HEK293 (cell line): Measurements from ENCODE around the gene DARS2.

Source experiments
- ATF2 ChIP-seq: fragments of 450-650 bp; formaldehyde crosslinking; IDR thresholded peaks from 2 replicates; pipeline ENCODE4 v1.5.1; 2016; ENCODE audit warnings: missing biosample characterization, missing genetic modification characterization, low read depth
- INSM2 ChIP-seq: fragments of 450-650 bp; formaldehyde crosslinking; IDR thresholded peaks from 2 replicates; pipeline ENCODE4 v1.5.1; 2016; ENCODE audit warnings: missing biosample characterization, missing genetic modification characterization
- MYNN ChIP-seq: fragments of 450-650 bp; formaldehyde crosslinking; IDR thresholded peaks from 2 replicates; pipeline ENCODE4 v1.5.1; 2016; ENCODE audit warnings: missing biosample characterization, missing genetic modification characterization, borderline replicate concordance
- PRDM1 ChIP-seq: fragments of 450-650 bp; formaldehyde crosslinking; IDR thresholded peaks from 2 replicates; pipeline ENCODE4; 2016; ENCODE audit warnings: missing biosample characterization, missing genetic modification characterization
- PRDM6 ChIP-seq: fragments of 450-650 bp; formaldehyde crosslinking; IDR thresholded peaks from 2 replicates; pipeline ENCODE4 v1.5.1; 2017; ENCODE audit warnings: missing biosample characterization, missing genetic modification characterization
- SP2 ChIP-seq: fragments of 450-650 bp; formaldehyde crosslinking; IDR thresholded peaks from 2 replicates; pipeline ENCODE4 v1.5.1; 2016; ENCODE audit warnings: missing biosample characterization, missing genetic modification characterization
- ZBTB21 ChIP-seq: fragments of 450-650 bp; formaldehyde crosslinking; IDR thresholded peaks from 2 replicates; pipeline ENCODE4 v1.5.1; 2017; ENCODE audit warnings: missing biosample characterization, missing genetic modification characterization
- ZFP69B ChIP-seq: fragments of 450-650 bp; formaldehyde crosslinking; IDR thresholded peaks from 2 replicates; pipeline ENCODE4 v1.5.1; 2016; ENCODE audit warnings: missing biosample characterization, missing genetic modification characterization
- ZNF146 ChIP-seq: fragments of 450-650 bp; formaldehyde crosslinking; IDR thresholded peaks from 2 replicates; pipeline ENCODE4 v1.5.1; 2016; ENCODE audit warnings: missing biosample characterization, missing genetic modification characterization
- ZNF16 ChIP-seq: fragments of 450-650 bp; formaldehyde crosslinking; IDR thresholded peaks from 2 replicates; pipeline ENCODE4 v1.5.1; 2016; ENCODE audit warnings: low read depth, missing biosample characterization, missing genetic modification characterization
- ZNF221 ChIP-seq: fragments of 450-650 bp; formaldehyde crosslinking; IDR thresholded peaks from 2 replicates; pipeline ENCODE4 v1.5.1; 2017; ENCODE audit warnings: missing biosample characterization, missing genetic modification characterization, borderline replicate concordance
- ZNF223 ChIP-seq: fragments of 450-650 bp; formaldehyde crosslinking; IDR thresholded peaks from 2 replicates; pipeline ENCODE4 v1.5.1; 2016; ENCODE audit warnings: missing biosample characterization, missing genetic modification characterization
- ZNF239 ChIP-seq: fragments of 450-650 bp; formaldehyde crosslinking; IDR thresholded peaks from 2 replicates; pipeline ENCODE4 v1.5.1; 2016; ENCODE audit warnings: missing biosample characterization, missing genetic modification characterization
- ZNF292 ChIP-seq: fragments of 450-650 bp; formaldehyde crosslinking; IDR thresholded peaks from 2 replicates; pipeline ENCODE4 v1.5.1; 2016; ENCODE audit warnings: low read depth, missing biosample characterization, missing genetic modification characterization, borderline replicate concordance
- ZNF311 ChIP-seq: fragments of 450-650 bp; formaldehyde crosslinking; IDR thresholded peaks from 2 replicates; pipeline ENCODE4 v1.5.1; 2017; ENCODE audit warnings: missing biosample characterization, missing genetic modification characterization, borderline replicate concordance
- ZNF335 ChIP-seq: fragments of 450-650 bp; formaldehyde crosslinking; conservative IDR thresholded peaks from 2 replicates; pipeline ENCODE4 v1.5.1; 2016; ENCODE audit warnings: missing biosample characterization, missing genetic modification characterization
- ZNF354C ChIP-seq: fragments of 450-650 bp; formaldehyde crosslinking; IDR thresholded peaks from 2 replicates; pipeline ENCODE4 v1.5.1; 2016; ENCODE audit warnings: missing biosample characterization, missing genetic modification characterization, low read depth, borderline replicate concordance
- ZNF416 ChIP-seq: fragments of 450-650 bp; formaldehyde crosslinking; IDR thresholded peaks from 2 replicates; pipeline ENCODE4 v1.5.1; 2016; ENCODE audit warnings: missing biosample characterization, missing genetic modification characterization
- ZNF510 ChIP-seq: fragments of 450-650 bp; formaldehyde crosslinking; IDR thresholded peaks from 2 replicates; pipeline ENCODE4 v1.5.1; 2018; ENCODE audit warnings: mild to moderate bottlenecking, missing genetic modification characterization, missing biosample characterization; ENCODE audit not compliant: insufficient replicate concordance
- ZNF529 ChIP-seq: fragments of 450-650 bp; formaldehyde crosslinking; IDR thresholded peaks from 2 replicates; pipeline ENCODE4 v1.5.1; 2017; ENCODE audit warnings: missing genetic modification characterization, missing biosample characterization; ENCODE audit not compliant: insufficient replicate concordance
- ZNF580 ChIP-seq: fragments of 450-650 bp; formaldehyde crosslinking; IDR thresholded peaks from 2 replicates; pipeline ENCODE4 v1.5.1; 2016; ENCODE audit warnings: missing biosample characterization, missing genetic modification characterization
- ZNF626 ChIP-seq: fragments of 450-650 bp; sonication (Bioruptor Pico); formaldehyde crosslinking; IDR thresholded peaks from 2 replicates; pipeline ENCODE4 v1.5.1; 2018; ENCODE audit warnings: missing biosample characterization, missing genetic modification characterization, inconsistent platforms
- ZNF792 ChIP-seq: fragments of 450-650 bp; formaldehyde crosslinking; IDR thresholded peaks from 2 replicates; pipeline ENCODE4 v1.5.1; 2016; ENCODE audit warnings: missing biosample characterization, missing genetic modification characterization
- ZNF837 ChIP-seq: fragments of 450-650 bp; formaldehyde crosslinking; IDR thresholded peaks from 2 replicates; pipeline ENCODE4 v1.5.1; 2016; ENCODE audit warnings: missing biosample characterization, missing genetic modification characterization
- ZSCAN16 ChIP-seq: fragments of 450-650 bp; formaldehyde crosslinking; IDR thresholded peaks from 2 replicates; pipeline ENCODE4 v1.5.1; 2016; ENCODE audit warnings: missing biosample characterization, missing genetic modification characterization
- ZSCAN30 ChIP-seq: fragments of 450-650 bp; IDR thresholded peaks from 2 replicates; pipeline ENCODE4 v1.5.1; 2018; ENCODE audit warnings: missing biosample characterization, mild to moderate bottlenecking, missing genetic modification characterization, moderate library complexity
- ZXDB ChIP-seq: fragments of 450-650 bp; formaldehyde crosslinking; IDR thresholded peaks from 2 replicates; pipeline ENCODE4 v1.5.1; 2016; ENCODE audit warnings: missing biosample characterization, missing genetic modification characterization
- TF ChIP-seq, protein P1 (sequence below): fragments of 450-650 bp; formaldehyde crosslinking; conservative IDR thresholded peaks from 2 replicates; pipeline ENCODE4 v1.5.1; 2016; ENCODE audit warnings: low read depth, missing biosample characterization, missing genetic modification characterization
- TF ChIP-seq, protein P2 (sequence below): fragments of 450-650 bp; formaldehyde crosslinking; IDR thresholded peaks from 2 replicates; pipeline ENCODE4 v1.5.1; 2016; ENCODE audit warnings: missing biosample characterization, missing genetic modification characterization

The DARS2 gene

DNA sequence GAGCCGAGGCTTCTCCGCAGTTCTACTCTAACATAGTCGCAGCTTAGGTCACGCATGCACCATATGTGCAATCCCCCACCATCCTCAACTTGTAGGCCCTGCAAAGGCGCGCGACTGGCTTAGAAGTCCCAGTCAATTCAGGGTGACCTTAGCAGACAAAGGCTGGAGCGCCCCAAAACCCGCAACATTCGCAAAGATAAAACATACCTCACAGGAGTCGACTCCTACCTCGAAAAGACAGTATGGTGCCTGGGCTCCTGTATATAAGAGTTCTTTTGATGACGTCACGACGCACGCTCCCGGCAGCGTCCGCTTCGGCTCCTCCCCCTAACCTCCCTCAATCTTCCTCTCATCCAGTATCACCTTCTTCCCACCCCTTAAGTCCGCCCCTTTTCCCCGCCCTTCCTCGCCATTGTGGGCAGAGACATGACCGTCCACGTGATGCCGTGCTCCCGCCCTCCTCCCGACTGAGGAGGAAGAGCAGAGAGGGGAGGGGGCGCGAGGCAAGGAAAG lies 43.3 kb downstream of the DARS2 start, which contains the start of gene GAS5 (continued):
- TF ChIP-seq ZNF580 (tag by site-specific recombination), result 0 out of 2 replicates have a peak, but pooled peaks have one; percentile 32
- 0 out of 2 replicates have a peak, but pooled peaks have one; percentile 14 for TF ChIP-seq INSM2
- TF ChIP-seq ZNF292 (tag by site-specific recombination), result no peak
- peak; percentile 95 for TF ChIP-seq SP2 (tag by site-specific recombination)
- TF ChIP-seq ZSCAN16 (tag by site-specific recombination), result peak; percentile 29; the same call in 1 of the 2 replicates
- no peak for TF ChIP-seq ZNF416 (tag by site-specific recombination)
- TF ChIP-seq ZBTB21, result peak; percentile 96
- peak; percentile 18; the same call in 1 of the 2 replicates for TF ChIP-seq ZFP69B
- TF ChIP-seq ATF2, result peak; percentile 100
- TF ChIP-seq ZNF510 (tag by site-specific recombination), result no peak
- TF ChIP-seq ZNF221 (tag by site-specific recombination), result no peak
- TF ChIP-seq ZNF335 (tag by site-specific recombination), result no peak
- TF ChIP-seq ZNF146 (tag by site-specific recombination), result no peak
- TF ChIP-seq ZNF529 (tag by site-specific recombination), result no peak
- TF ChIP-seq ZNF16 (tag by site-specific recombination), result no peak
- TF ChIP-seq, protein P1, sequence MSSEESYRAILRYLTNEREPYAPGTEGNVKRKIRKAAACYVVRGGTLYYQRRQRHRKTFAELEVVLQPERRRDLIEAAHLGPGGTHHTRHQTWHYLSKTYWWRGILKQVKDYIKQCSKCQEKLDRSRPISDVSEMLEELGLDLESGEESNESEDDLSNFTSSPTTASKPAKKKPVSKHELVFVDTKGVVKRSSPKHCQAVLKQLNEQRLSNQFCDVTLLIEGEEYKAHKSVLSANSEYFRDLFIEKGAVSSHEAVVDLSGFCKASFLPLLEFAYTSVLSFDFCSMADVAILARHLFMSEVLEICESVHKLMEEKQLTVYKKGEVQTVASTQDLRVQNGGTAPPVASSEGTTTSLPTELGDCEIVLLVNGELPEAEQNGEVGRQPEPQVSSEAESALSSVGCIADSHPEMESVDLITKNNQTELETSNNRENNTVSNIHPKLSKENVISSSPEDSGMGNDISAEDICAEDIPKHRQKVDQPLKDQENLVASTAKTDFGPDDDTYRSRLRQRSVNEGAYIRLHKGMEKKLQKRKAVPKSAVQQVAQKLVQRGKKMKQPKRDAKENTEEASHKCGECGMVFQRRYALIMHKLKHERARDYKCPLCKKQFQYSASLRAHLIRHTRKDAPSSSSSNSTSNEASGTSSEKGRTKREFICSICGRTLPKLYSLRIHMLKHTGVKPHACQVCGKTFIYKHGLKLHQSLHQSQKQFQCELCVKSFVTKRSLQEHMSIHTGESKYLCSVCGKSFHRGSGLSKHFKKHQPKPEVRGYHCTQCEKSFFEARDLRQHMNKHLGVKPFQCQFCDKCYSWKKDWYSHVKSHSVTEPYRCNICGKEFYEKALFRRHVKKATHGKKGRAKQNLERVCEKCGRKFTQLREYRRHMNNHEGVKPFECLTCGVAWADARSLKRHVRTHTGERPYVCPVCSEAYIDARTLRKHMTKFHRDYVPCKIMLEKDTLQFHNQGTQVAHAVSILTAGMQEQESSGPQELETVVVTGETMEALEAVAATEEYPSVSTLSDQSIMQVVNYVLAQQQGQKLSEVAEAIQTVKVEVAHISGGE, result no peak
- TF ChIP-seq ZNF239, result 0 out of 2 replicates have a peak, but pooled peaks have one; percentile 30
- TF ChIP-seq ZNF311 (tag by site-specific recombination), result no peak
- peak; percentile 56 for TF ChIP-seq ZXDB
- TF ChIP-seq, protein P2, sequence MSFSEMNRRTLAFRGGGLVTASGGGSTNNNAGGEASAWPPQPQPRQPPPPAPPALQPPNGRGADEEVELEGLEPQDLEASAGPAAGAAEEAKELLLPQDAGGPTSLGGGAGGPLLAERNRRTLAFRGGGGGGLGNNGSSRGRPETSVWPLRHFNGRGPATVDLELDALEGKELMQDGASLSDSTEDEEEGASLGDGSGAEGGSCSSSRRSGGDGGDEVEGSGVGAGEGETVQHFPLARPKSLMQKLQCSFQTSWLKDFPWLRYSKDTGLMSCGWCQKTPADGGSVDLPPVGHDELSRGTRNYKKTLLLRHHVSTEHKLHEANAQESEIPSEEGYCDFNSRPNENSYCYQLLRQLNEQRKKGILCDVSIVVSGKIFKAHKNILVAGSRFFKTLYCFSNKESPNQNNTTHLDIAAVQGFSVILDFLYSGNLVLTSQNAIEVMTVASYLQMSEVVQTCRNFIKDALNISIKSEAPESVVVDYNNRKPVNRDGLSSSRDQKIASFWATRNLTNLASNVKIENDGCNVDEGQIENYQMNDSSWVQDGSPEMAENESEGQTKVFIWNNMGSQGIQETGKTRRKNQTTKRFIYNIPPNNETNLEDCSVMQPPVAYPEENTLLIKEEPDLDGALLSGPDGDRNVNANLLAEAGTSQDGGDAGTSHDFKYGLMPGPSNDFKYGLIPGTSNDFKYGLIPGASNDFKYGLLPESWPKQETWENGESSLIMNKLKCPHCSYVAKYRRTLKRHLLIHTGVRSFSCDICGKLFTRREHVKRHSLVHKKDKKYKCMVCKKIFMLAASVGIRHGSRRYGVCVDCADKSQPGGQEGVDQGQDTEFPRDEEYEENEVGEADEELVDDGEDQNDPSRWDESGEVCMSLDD, result peak; percentile 84
- TF ChIP-seq ZNF223 (tag by site-specific recombination), result no peak
- TF ChIP-seq ZNF354C (tag by site-specific recombination), result no peak
- 0 out of 2 replicates have a peak, but pooled peaks have one; percentile 51 for TF ChIP-seq ZNF626 (tag by site-specific recombination)
- no peak for TF ChIP-seq ZNF792
- no peak for TF ChIP-seq ZNF837 (tag by site-specific recombination)
- no peak for TF ChIP-seq PRDM6
- peak; percentile 91 for TF ChIP-seq ZSCAN30 (tag by site-specific recombination)
- TF ChIP-seq PRDM1 (tag by site-specific recombination), result no peak
- no peak for TF ChIP-seq MYNN (tag by site-specific recombination)
